Liver (tissue), 9 donors: ENCODE data around the gene CYP26C1. TPM values are rescaled to one million over a fixed set of nuclear protein-coding genes. Genes with fewer than 3 reads are reported as not detected.

ENCODE experiments used
- DNase-seq: peaks from one replicate; pipeline ENCODE4 v3.0.0-alpha.2; 2017; ENCODE audit warnings: low spot score
- H3K27ac ChIP-seq, 2 donors: one replicate each; pipeline ENCODE4 v1.7.0; 2013; ENCODE audit warnings: inconsistent platforms in 2 of 2, low read length in 2 of 2, control low read depth in 1 of 2, low read depth in 1 of 2, mild to moderate bottlenecking in 1 of 2
- H3K27me3 ChIP-seq, 4 donors: one replicate each; pipeline versions ENCODE4 v1.6.1 to v1.7.0; 2013; ENCODE audit warnings: low read length in 3 of 4, inconsistent platforms in 1 of 4, mild to moderate bottlenecking in 1 of 4, moderate library complexity in 1 of 4; ENCODE audit not compliant: control insufficient read depth in 4 of 4, insufficient read depth in 4 of 4
- H3K36me3 ChIP-seq, 4 donors: one replicate each; pipeline versions ENCODE4 v1.6.1 to v1.7.0; 2013; ENCODE audit warnings: low read length in 3 of 4, mild to moderate bottlenecking in 3 of 4, low read depth in 1 of 4, moderate library complexity in 1 of 4; ENCODE audit not compliant: control insufficient read depth in 4 of 4, insufficient read depth in 3 of 4
- H3K4me1 ChIP-seq, 4 donors: one replicate each; pipeline versions ENCODE4 v1.6.1 to v1.7.0; 2013; ENCODE audit warnings: low read length in 3 of 4, mild to moderate bottlenecking in 3 of 4, moderate library complexity in 1 of 4; ENCODE audit not compliant: control insufficient read depth in 4 of 4, insufficient read depth in 4 of 4
- H3K4me3 ChIP-seq, 3 donors: one replicate each; pipeline versions ENCODE4 v1.6.1 to v1.7.0; 2013; ENCODE audit warnings: low read length in 3 of 3, control low read depth in 1 of 3, low read depth in 1 of 3, mild to moderate bottlenecking in 1 of 3
- H3K9ac ChIP-seq, 2 donors: one replicate each; pipeline ENCODE4 v1.7.0; 2013; ENCODE audit warnings: low read length in 2 of 2, mild to moderate bottlenecking in 2 of 2, moderate library complexity in 2 of 2, control low read depth in 1 of 2, low read depth in 1 of 2
- H3K9me3 ChIP-seq, 4 donors: one replicate each; pipeline versions ENCODE4 v1.6.1 to v1.7.0; 2013; ENCODE audit warnings: low read length in 3 of 4; ENCODE audit not compliant: control insufficient read depth in 4 of 4
- ATF3 ChIP-seq: IDR thresholded peaks from 2 replicates; pipeline ENCODE4 v1.6.1; 2016; ENCODE audit warnings: antibody characterized with exemption
- CTCF ChIP-seq: fragments of 150-350 bp; IDR thresholded peaks from 2 replicates; pipeline ENCODE4 v1.5.1; 2017; ENCODE audit warnings: improper control_type of control experiment, low read depth, low read length; ENCODE audit not compliant: missing input control
- EGR1 ChIP-seq, 2 donors: IDR thresholded peaks; 2 replicates each; pipeline ENCODE4 v1.6.1; 2016 to 2018; ENCODE audit warnings: antibody characterized with exemption in 2 of 2, low read depth in 2 of 2
- FOXA1 ChIP-seq: IDR thresholded peaks from 2 replicates; pipeline ENCODE4 v1.6.1; 2016; ENCODE audit warnings: antibody characterized with exemption
- FOXA2 ChIP-seq: IDR thresholded peaks from 2 replicates; pipeline ENCODE4 v1.6.1; 2016; ENCODE audit warnings: antibody characterized with exemption
- GABPA ChIP-seq, 2 donors: IDR thresholded peaks in 1 of 2; conservative IDR thresholded peaks in 1 of 2; 2 replicates each; pipeline ENCODE4 v1.6.1; 2016; ENCODE audit warnings: antibody characterized with exemption in 2 of 2, mild to moderate bottlenecking in 1 of 2, moderate library complexity in 1 of 2
- HNF4A ChIP-seq, 2 donors: conservative IDR thresholded peaks; 2 replicates each; pipeline ENCODE4 v1.6.1; 2016; ENCODE audit warnings: antibody characterized with exemption in 2 of 2, mild to moderate bottlenecking in 2 of 2
- HNF4G ChIP-seq: IDR thresholded peaks from 2 replicates; pipeline ENCODE4 v1.6.1; 2016; ENCODE audit warnings: antibody characterized with exemption
- JUND ChIP-seq, 2 donors: IDR thresholded peaks; 2 replicates each; pipeline ENCODE4 v1.6.1; 2016; ENCODE audit warnings: antibody characterized with exemption in 2 of 2
- MAX ChIP-seq: IDR thresholded peaks from 2 replicates; pipeline ENCODE4 v1.6.1; 2016; ENCODE audit warnings: antibody characterized with exemption
- NR2F2 ChIP-seq: IDR thresholded peaks from 2 replicates; pipeline ENCODE4 v1.6.1; 2016; ENCODE audit warnings: antibody characterized with exemption
- RAD21 ChIP-seq, 2 donors: IDR thresholded peaks; 2 replicates each; pipeline ENCODE4 v1.6.1; 2016; ENCODE audit warnings: antibody characterized with exemption in 2 of 2, mild to moderate bottlenecking in 2 of 2
- REST ChIP-seq: IDR thresholded peaks from 2 replicates; pipeline ENCODE4 v1.6.1; 2016; ENCODE audit warnings: antibody characterized with exemption, mild to moderate bottlenecking
- RXRA ChIP-seq, 2 donors: IDR thresholded peaks; 2 replicates each; pipeline ENCODE4 v1.6.1; 2017 to 2018; ENCODE audit warnings: antibody characterized with exemption in 2 of 2, mild to moderate bottlenecking in 1 of 2
- SP1 ChIP-seq: IDR thresholded peaks from 2 replicates; pipeline ENCODE4 v1.6.1; 2018; ENCODE audit warnings: antibody characterized with exemption, mild to moderate bottlenecking
- TAF1 ChIP-seq: conservative IDR thresholded peaks from 2 replicates; pipeline ENCODE4 v1.6.1; 2016; ENCODE audit warnings: antibody characterized with exemption, mild to moderate bottlenecking
- YY1 ChIP-seq: IDR thresholded peaks from 2 replicates; pipeline ENCODE4 v1.6.1; 2016; ENCODE audit warnings: antibody characterized with exemption, mild to moderate bottlenecking
- ZBTB33 ChIP-seq: IDR thresholded peaks from 2 replicates; pipeline ENCODE4 v1.6.1; 2016; ENCODE audit warnings: antibody characterized with exemption
- WGBS: extraction: QIAGEN DNeasy Blood & Tissue Kit; methylation state at CpG from one replicate; pipeline ENCODE4 v1.1.7; 2013; 5-methylcytosine and 5-hydroxymethylcytosine counted together
- polyA plus RNA-seq, 2 donors: library from polyadenylated mRNA; stranded (reverse) in 1 of 2; unstranded in 1 of 2; fragments of 200-250 nt in 1 of 2; fragments of >200 nt in 1 of 2; fragmentation: Nextera tagmentation in 1 of 2; extraction: Ambion mirVana in 1 of 2; gene quantifications; one replicate each; pipeline versions ENCODE4 v1.2.1 to v1.2.3, GENCODE V29; 2013 to 2015
- total RNA-seq, 2 donors: library from RNA; depleted of rRNA; stranded (reverse); fragments of >200 nt; gene quantifications; one replicate each; pipeline ENCODE4 v1.2.3, GENCODE V29; 2014
- donor health status: healthy.
- donor health status: healthy.
- donor health status: healthy.
- donor health status: healthy.
- donor health status: healthy.

CYP26C1 gene
- total and polyA plus RNA-seq, 4 donors: 0.09 to 0.25 TPM; not detected in 2

GRCh38 chr10:93083743-93084539, 23.3 kb downstream of the CYP26C1 start:
- no peak overlapping the region for H3K4me3 ChIP-seq
- 95% methylated on average over 7 of the region's 7 CpGs for WGBS
- no peaks in the 10 kb centered on the region for H3K36me3 ChIP-seq
- H3K9ac ChIP-seq: no peak overlapping the region
- no peaks in the 10 kb centered on the region for H3K27me3 ChIP-seq
- no peak overlapping the region for H3K27ac ChIP-seq
- DNase-seq: no peak
- no peaks in the 10 kb centered on the region for H3K9me3 ChIP-seq
- TF ChIP-seq ATF3: no peak
- TF ChIP-seq REST: no peak
- no peak for TF ChIP-seq NR2F2
- no peak for TF ChIP-seq TAF1
- no peak for TF ChIP-seq RAD21 (IDR thresholded peaks at IDR 0.05)
- TF ChIP-seq RXRA (IDR thresholded peaks at IDR 0.05): no peak
- no peak for TF ChIP-seq HNF4A (conservative IDR thresholded peaks at IDR 0.05)
- no peak for TF ChIP-seq GABPA (IDR thresholded peaks at IDR 0.05 in 1 of 2, conservative IDR thresholded peaks at IDR 0.05 in 1 of 2)
- no peak for TF ChIP-seq EGR1 (IDR thresholded peaks at IDR 0.05; ENCODE audit: low read depth in 2 of 2)
- no peak for TF ChIP-seq HNF4G
- no peak for TF ChIP-seq JUND (IDR thresholded peaks at IDR 0.05)
- TF ChIP-seq CTCF: no peak
- no peak for TF ChIP-seq FOXA2
- TF ChIP-seq ZBTB33: no peak
- no peak for TF ChIP-seq MAX
- TF ChIP-seq FOXA1: no peak
- no peak for TF ChIP-seq SP1
- TF ChIP-seq YY1: no peak
- peaks cover 0 to 17% (median 13%) of the 10 kb centered on the region in 4 donors for H3K4me1 ChIP-seq
